Uterus (tissue), 2 donors: Measurements from ENCODE around the gene TMEM53.

Experiments used
- POLR2A ChIP-seq, 2 donors: fragments of 450-650 bp; IDR thresholded peaks; one replicate each; pipeline ENCODE4 v1.6.1; 2016; ENCODE audit warnings: antibody characterized with exemption in 2 of 2, mild to moderate bottlenecking in 1 of 2, moderate library complexity in 1 of 2
- TF ChIP-seq, protein P1 (sequence below), 4 experiments: fragments of 200-600 bp in 2 of 4; fragments of 450-650 bp in 2 of 4; sonication (generic) in 2 of 4; IDR thresholded peaks; one replicate each; pipeline ENCODE4 v1.5.1; 2016 to 2019; ENCODE audit warnings: antibody characterized with exemption in 4 of 4, mild to moderate bottlenecking in 2 of 4, moderate library complexity in 1 of 4

DNA sequence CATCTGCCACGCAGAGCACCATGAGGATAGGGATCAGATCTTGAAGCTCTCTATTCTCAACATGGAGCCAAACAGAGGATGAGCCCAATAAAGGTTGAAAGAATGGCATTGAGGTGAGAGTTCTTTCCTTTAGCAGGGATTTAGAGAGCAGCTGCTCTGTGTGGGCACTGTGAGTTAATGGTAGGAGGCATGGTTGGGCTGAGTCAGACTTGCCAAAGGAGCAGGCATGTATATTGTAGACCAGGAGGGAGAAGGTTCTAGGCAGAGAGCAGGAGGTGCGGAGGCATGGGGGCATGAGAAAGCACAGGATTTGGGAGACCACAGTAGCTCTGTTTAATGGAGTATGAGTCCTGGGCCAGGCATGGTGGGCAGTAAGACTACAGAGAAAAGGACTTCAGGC is 32.0 kb downstream of the TMEM53 start:
- TF ChIP-seq POLR2A (IDR thresholded peaks at IDR 0.05) = no peak
- TF ChIP-seq, protein P1, sequence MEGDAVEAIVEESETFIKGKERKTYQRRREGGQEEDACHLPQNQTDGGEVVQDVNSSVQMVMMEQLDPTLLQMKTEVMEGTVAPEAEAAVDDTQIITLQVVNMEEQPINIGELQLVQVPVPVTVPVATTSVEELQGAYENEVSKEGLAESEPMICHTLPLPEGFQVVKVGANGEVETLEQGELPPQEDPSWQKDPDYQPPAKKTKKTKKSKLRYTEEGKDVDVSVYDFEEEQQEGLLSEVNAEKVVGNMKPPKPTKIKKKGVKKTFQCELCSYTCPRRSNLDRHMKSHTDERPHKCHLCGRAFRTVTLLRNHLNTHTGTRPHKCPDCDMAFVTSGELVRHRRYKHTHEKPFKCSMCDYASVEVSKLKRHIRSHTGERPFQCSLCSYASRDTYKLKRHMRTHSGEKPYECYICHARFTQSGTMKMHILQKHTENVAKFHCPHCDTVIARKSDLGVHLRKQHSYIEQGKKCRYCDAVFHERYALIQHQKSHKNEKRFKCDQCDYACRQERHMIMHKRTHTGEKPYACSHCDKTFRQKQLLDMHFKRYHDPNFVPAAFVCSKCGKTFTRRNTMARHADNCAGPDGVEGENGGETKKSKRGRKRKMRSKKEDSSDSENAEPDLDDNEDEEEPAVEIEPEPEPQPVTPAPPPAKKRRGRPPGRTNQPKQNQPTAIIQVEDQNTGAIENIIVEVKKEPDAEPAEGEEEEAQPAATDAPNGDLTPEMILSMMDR (IDR thresholded peaks at IDR 0.05) = no peak
